IMR-90 (cell line): ENCODE data around the gene ARPIN. TPM values are rescaled to one million over a fixed set of nuclear protein-coding genes. Genes with fewer than 3 reads are reported as not detected.

Experiments used
- ATAC-seq: fragments of 200-7000 bp; cut with Tn5 transposase; 2 replicates; pipeline ENCODE4 v1.9.1; 2020; ENCODE audit warnings: low read depth, mild to moderate bottlenecking, moderate library complexity
- BruUV-seq: library from RNA; stranded (reverse); fragments of 400-500 nt; replicated peaks from 2 replicates; lab custom pipeline; 2021; lab: Mats Ljungman, UMichigan
- CTCF ChIA-PET: fragments of 300-600 bp; formaldehyde crosslinking; extraction: SDS; loops from one replicate; lab custom pipeline; 2021; ENCODE audit warnings: antibody characterized with exemption; lab: Yijun Ruan, JAX
- POLR2A ChIA-PET: fragments of 300-600 bp; sonication (Branson Sonifier 250); formaldehyde crosslinking; loops from one replicate; lab custom pipeline; 2022; ENCODE audit warnings: antibody characterized with exemption; ENCODE audit not compliant: unreplicated experiment; lab: Charles Lee
- DNase-seq: peaks from one replicate; pipeline ENCODE4 v3.0.0; 2013
- H2AFZ ChIP-seq: replicated peaks from 2 replicates; pipeline ENCODE3; 2013; ENCODE audit warnings: low read length, mild to moderate bottlenecking; ENCODE audit not compliant: poor library complexity
- H2AK5ac ChIP-seq: 2 replicates; pipeline ENCODE4 v1.6.1; 2013; ENCODE audit warnings: low read depth, low read length, inconsistent platforms
- H2AK9ac ChIP-seq: replicated peaks from 2 replicates; pipeline ENCODE3; 2013; ENCODE audit warnings: mild to moderate bottlenecking, low read depth, low read length, moderate library complexity; ENCODE audit not compliant: poor library complexity
- H2BK120ac ChIP-seq: 2 replicates; pipeline ENCODE4 v1.6.1; 2013; ENCODE audit warnings: low read depth, low read length, inconsistent platforms
- H2BK15ac ChIP-seq: 3 replicates; pipeline ENCODE4 v1.6.1; 2013; ENCODE audit warnings: low read depth, low read length, inconsistent platforms
- H2BK20ac ChIP-seq: 2 replicates; pipeline ENCODE4 v1.6.1; 2013; ENCODE audit warnings: low read depth, mild to moderate bottlenecking, inconsistent platforms, low read length, moderate library complexity
- H2BK5ac ChIP-seq: 2 replicates; pipeline ENCODE4 v1.6.1; 2013; ENCODE audit warnings: mild to moderate bottlenecking, low read depth, low read length, inconsistent platforms; ENCODE audit not compliant: poor library complexity, severe bottlenecking
- H3K14ac ChIP-seq: replicated peaks from 2 replicates; pipeline ENCODE4 v1.6.1; 2013; ENCODE audit warnings: low read depth, low read length, inconsistent platforms
- H3K18ac ChIP-seq: 2 replicates; pipeline ENCODE4 v1.6.1; 2013; ENCODE audit warnings: low read depth, low read length, control low read depth
- H3K23ac ChIP-seq: 2 replicates; pipeline ENCODE4 v1.6.1; 2013; ENCODE audit warnings: low read depth, low read length, inconsistent platforms
- H3K27ac ChIP-seq: 2 replicates; pipeline ENCODE4 v1.5.1; 2013; ENCODE audit warnings: mild to moderate bottlenecking, control low read depth, low read length; ENCODE audit not compliant: insufficient read depth
- H3K27me3 ChIP-seq: 2 replicates; pipeline ENCODE4 v1.6.1; 2013; ENCODE audit warnings: low read length; ENCODE audit not compliant: control insufficient read depth, insufficient read depth
- H3K36me3 ChIP-seq: 2 replicates; pipeline ENCODE4 v1.6.1; 2013; ENCODE audit warnings: low read length, mixed read lengths; ENCODE audit not compliant: control insufficient read depth, insufficient read depth
- H3K4ac ChIP-seq: 2 replicates; pipeline ENCODE4 v1.6.1; 2013; ENCODE audit warnings: low read depth, low read length, inconsistent platforms
- H3K4me1 ChIP-seq: 2 replicates; pipeline ENCODE4 v1.6.1; 2013; ENCODE audit warnings: low read length, mixed read lengths; ENCODE audit not compliant: control insufficient read depth, insufficient read depth
- H3K4me2 ChIP-seq: 2 replicates; pipeline ENCODE4 v1.6.1; 2013; ENCODE audit warnings: low read depth, mild to moderate bottlenecking, control low read depth, low read length, moderate library complexity
- H3K4me3 ChIP-seq: 2 replicates; pipeline ENCODE4 v1.5.1; 2013; ENCODE audit warnings: low read depth, mild to moderate bottlenecking, control low read depth, low read length, moderate library complexity; ENCODE audit not compliant: insufficient read depth
- H3K56ac ChIP-seq: 2 replicates; pipeline ENCODE4 v1.6.1; 2013; ENCODE audit warnings: low read length, inconsistent platforms; ENCODE audit not compliant: insufficient read depth; ENCODE audit errors: extremely low read depth
- H3K79me1 ChIP-seq, 2 experiments: 2 replicates each; pipeline ENCODE4 v1.6.1; 2013; ENCODE audit warnings: low read length in 2 of 2, inconsistent platforms in 1 of 2, low read depth in 1 of 2
- H3K9ac ChIP-seq: 2 replicates; pipeline ENCODE4 v1.6.1; 2013; ENCODE audit warnings: low read depth, low read length, control low read depth
- H3K9me1 ChIP-seq: 2 replicates; pipeline ENCODE4 v1.6.1; 2013; ENCODE audit warnings: low read length, inconsistent platforms; ENCODE audit not compliant: insufficient read depth
- H3K9me3 ChIP-seq: 2 replicates; pipeline ENCODE4 v1.6.1; 2013; ENCODE audit warnings: low read length; ENCODE audit not compliant: control insufficient read depth, insufficient read depth
- H4K20me1 ChIP-seq: 2 replicates; pipeline ENCODE4 v1.6.1; 2013; ENCODE audit warnings: low read length, inconsistent platforms; ENCODE audit not compliant: insufficient read depth
- H4K5ac ChIP-seq: 2 replicates; pipeline ENCODE4 v1.6.1; 2013; ENCODE audit warnings: mild to moderate bottlenecking, low read depth, low read length, control low read depth
- H4K8ac ChIP-seq, 2 experiments: 2 replicates each; pipeline ENCODE4 v1.6.1; 2013; ENCODE audit warnings: low read depth in 2 of 2, low read length in 2 of 2, control low read depth in 1 of 2, inconsistent platforms in 1 of 2
- H4K91ac ChIP-seq: 2 replicates; pipeline ENCODE4 v1.6.1; 2013; ENCODE audit warnings: low read depth, low read length, inconsistent platforms; ENCODE audit not compliant: insufficient read depth
- CTCF ChIP-seq: conservative IDR thresholded peaks from 2 replicates; pipeline ENCODE4 v1.5.1; 2012; ENCODE audit warnings: mild to moderate bottlenecking, low read depth, low read length, improper control_type of control experiment
- FOS ChIP-seq: fragments of 150-350 bp; IDR thresholded peaks from 2 replicates; pipeline ENCODE4 v1.6.1; 2016; ENCODE audit warnings: low read depth, low read length
- MAZ ChIP-seq: IDR thresholded peaks from 2 replicates; pipeline ENCODE4 v1.6.1; 2012; ENCODE audit warnings: low read depth, mild to moderate bottlenecking, low read length, improper control_type of control experiment, moderate library complexity, borderline replicate concordance
- RAD21 ChIP-seq: IDR thresholded peaks from 2 replicates; pipeline ENCODE4 v1.6.1; 2012; ENCODE audit warnings: low read length, improper control_type of control experiment
- SMC3 ChIP-seq: fragments of 150-350 bp; IDR thresholded peaks from 2 replicates; pipeline ENCODE4 v1.6.1; 2016; ENCODE audit warnings: low read depth, mild to moderate bottlenecking, antibody characterized with exemption, low read length, moderate library complexity
- USF2 ChIP-seq: fragments of 150-350 bp; IDR thresholded peaks from 2 replicates; pipeline ENCODE4 v1.6.1; 2017; ENCODE audit warnings: mild to moderate bottlenecking, antibody characterized with exemption, low read length, low read depth
- WGBS, 2 experiments: methylation state at CpG; one replicate each; pipeline versions ENCODE4 v1.1.5 to v1.1.7; 2013; ENCODE audit warnings: missing lambda C conversion rate in 2 of 2; ENCODE audit not compliant: insufficient read length in 1 of 2; ENCODE audit errors: extremely low coverage in 2 of 2; 5-methylcytosine and 5-hydroxymethylcytosine counted together
- dilution Hi-C: fragments of 300-500 bp; cut with HindIII; formaldehyde crosslinking; loops from one replicate; pipeline ENCODE4 v1.14.3; 2018; ENCODE audit warnings: low sequenced_read_pairs; ENCODE audit not compliant: unreplicated experiment
- in situ Hi-C: fragments of 300-500 bp; cut with MboI; formaldehyde crosslinking; loops from 3 replicates; pipeline ENCODE4 v1.14.3; 2019; ENCODE audit warnings: low sequenced_read_pairs, inconsistent platforms, mixed read lengths
- intact Hi-C: fragments of 100-400 bp; cut with micrococcal nuclease; formaldehyde crosslinking; loops from 2 replicates; pipeline ENCODE4 v1.10.0; 2022
- polyA plus RNA-seq, 3 experiments: library from polyadenylated mRNA; depleted of rRNA; stranded (reverse); fragments of >200 nt; gene quantifications; 2 replicates each; pipeline ENCODE4 v1.2.3, GENCODE V29; 2012; ENCODE audit warnings: low replicate concordance in 1 of 3
- total RNA-seq: library from RNA; depleted of rRNA; stranded (reverse); fragments of >200 nt; gene quantifications from 2 replicates; pipeline ENCODE4 v1.2.3, GENCODE V29; 2012

ARPIN gene
- total and polyA plus RNA-seq, 2 of the 4 experiments (the other 2 are of a cell fraction): 3.9 to 8.8 TPM

- ChIA-PET CTCF (no interaction called here), POLR2A (no interaction called here)
- dilution Hi-C loops (no loop called here), in situ Hi-C loops (no loop called here), intact Hi-C loops (no loop called here)
- no peak overlapping the region for H4K8ac ChIP-seq
- WGBS, 2 experiments: 93% methylated on average over 11 of the region's 16 CpGs; no CpG with 5 or more reads in 1 of the 2 experiments
- DNase-seq (no peak), ATAC-seq (no peak)
- H3K27ac ChIP-seq: no peak overlapping the region
- no TSS peak for BruUV-seq
- no peak overlapping the region for H3K4me3 ChIP-seq
- H3K18ac ChIP-seq: no peak overlapping the region
- no peak overlapping the region for H2BK20ac ChIP-seq
- H3K14ac ChIP-seq: no peak overlapping the region
- no peak overlapping the region for H2BK120ac ChIP-seq
- no peak overlapping the region for H2BK15ac ChIP-seq
- no peak overlapping the region for H4K5ac ChIP-seq
- TF ChIP-seq SMC3 (no peak), MAZ (no peak), FOS (no peak), RAD21 (no peak), USF2 (no peak), CTCF (no peak)
- 0 out of 2 replicates have a peak, but pooled peaks cover 2% of the 10 kb centered on the region for H3K9me1 ChIP-seq
- no peak overlapping the region for H3K4me2 ChIP-seq
- H3K27me3 ChIP-seq: no peaks in the 10 kb centered on the region
- H2BK5ac ChIP-seq: no peak overlapping the region
- H4K20me1 ChIP-seq: no peaks in the 10 kb centered on the region; the same call in 1 of the 2 replicates
- H3K36me3 ChIP-seq: peaks cover 20% of the 10 kb centered on the region
- H3K4ac ChIP-seq: no peak overlapping the region
- no peak overlapping the region for H3K56ac ChIP-seq
- H4K91ac ChIP-seq: no peak overlapping the region
- H2AK9ac ChIP-seq: no peak overlapping the region
- H3K9me3 ChIP-seq: no peaks in the 10 kb centered on the region
- H3K79me1 ChIP-seq: peaks cover 3 to 9% of the 10 kb centered on the region in 2 experiments; a peak in 3 of 4 replicates
- H3K23ac ChIP-seq: no peak overlapping the region
- no peak overlapping the region for H2AK5ac ChIP-seq
- H3K9ac ChIP-seq: no peak overlapping the region
- H3K4me1 ChIP-seq: peaks cover 2% of the 10 kb centered on the region; the same call in 1 of the 2 replicates
- no peak overlapping the region for H2AFZ ChIP-seq
Measured at GRCh38 chr15:89908226-89908625, 4.5 kb downstream of the ARPIN start.
